Vagina (tissue), 2 donors: ENCODE data around the gene P2RY6.

Experiments used
- CTCF ChIP-seq, 3 experiments: fragments of 450-650 bp in 2 of 3; fragments of 200-600 bp in 1 of 3; sonication (generic) in 1 of 3; IDR thresholded peaks; one replicate each; pipeline ENCODE4 v1.5.1; 2017 to 2019; ENCODE audit warnings: antibody characterized with exemption in 3 of 3, mild to moderate bottlenecking in 2 of 3, moderate library complexity in 2 of 3
- POLR2AphosphoS5 ChIP-seq, 2 donors: sonication (generic); formaldehyde crosslinking; IDR thresholded peaks; one replicate each; pipeline ENCODE4 v1.9.0; 2017; ENCODE audit warnings: antibody characterized with exemption in 2 of 2, mild to moderate bottlenecking in 2 of 2, low read depth in 1 of 2; ENCODE audit not compliant: insufficient read depth in 1 of 2

- TF ChIP-seq POLR2AphosphoS5 (IDR thresholded peaks at IDR 0.05; ENCODE audit: insufficient read depth in 1 of 2, low read depth in 1 of 2) (no peak), CTCF (IDR thresholded peaks at IDR 0.05) (no peak)
These were observed 48.0 kb upstream of the P2RY6 start for GRCh38 chr11:73223998-73224730.
